ENCODE measurements around the gene BBOX1. TPM values are rescaled to one million over a fixed set of nuclear protein-coding genes. Genes with fewer than 3 reads are reported as not detected.

BBOX1 gene
- total and polyA plus RNA-seq, 4 donors = 2.8 to 18.4 (median 9.0) TPM

DNA sequence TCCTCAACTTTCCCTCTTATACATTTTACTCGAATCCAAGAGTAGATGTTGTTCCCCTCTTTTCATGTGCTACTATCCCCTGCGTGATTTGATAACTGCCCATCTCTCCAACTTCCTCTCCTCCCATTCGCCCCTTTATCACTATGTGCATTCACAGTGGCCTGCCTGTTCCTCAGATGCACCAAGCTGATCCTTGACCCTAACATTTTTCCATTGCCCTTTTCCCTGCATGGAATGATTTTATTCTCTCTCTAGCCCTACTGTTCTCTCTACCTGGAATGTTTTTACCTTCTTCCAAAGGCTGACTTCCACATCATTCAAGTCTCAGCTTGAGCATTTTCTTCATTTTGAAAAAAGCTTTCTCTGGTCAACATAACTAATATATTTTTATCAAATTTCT, 15.8 kb upstream of the BBOX1 start (continued):
- TF ChIP-seq, protein P1, sequence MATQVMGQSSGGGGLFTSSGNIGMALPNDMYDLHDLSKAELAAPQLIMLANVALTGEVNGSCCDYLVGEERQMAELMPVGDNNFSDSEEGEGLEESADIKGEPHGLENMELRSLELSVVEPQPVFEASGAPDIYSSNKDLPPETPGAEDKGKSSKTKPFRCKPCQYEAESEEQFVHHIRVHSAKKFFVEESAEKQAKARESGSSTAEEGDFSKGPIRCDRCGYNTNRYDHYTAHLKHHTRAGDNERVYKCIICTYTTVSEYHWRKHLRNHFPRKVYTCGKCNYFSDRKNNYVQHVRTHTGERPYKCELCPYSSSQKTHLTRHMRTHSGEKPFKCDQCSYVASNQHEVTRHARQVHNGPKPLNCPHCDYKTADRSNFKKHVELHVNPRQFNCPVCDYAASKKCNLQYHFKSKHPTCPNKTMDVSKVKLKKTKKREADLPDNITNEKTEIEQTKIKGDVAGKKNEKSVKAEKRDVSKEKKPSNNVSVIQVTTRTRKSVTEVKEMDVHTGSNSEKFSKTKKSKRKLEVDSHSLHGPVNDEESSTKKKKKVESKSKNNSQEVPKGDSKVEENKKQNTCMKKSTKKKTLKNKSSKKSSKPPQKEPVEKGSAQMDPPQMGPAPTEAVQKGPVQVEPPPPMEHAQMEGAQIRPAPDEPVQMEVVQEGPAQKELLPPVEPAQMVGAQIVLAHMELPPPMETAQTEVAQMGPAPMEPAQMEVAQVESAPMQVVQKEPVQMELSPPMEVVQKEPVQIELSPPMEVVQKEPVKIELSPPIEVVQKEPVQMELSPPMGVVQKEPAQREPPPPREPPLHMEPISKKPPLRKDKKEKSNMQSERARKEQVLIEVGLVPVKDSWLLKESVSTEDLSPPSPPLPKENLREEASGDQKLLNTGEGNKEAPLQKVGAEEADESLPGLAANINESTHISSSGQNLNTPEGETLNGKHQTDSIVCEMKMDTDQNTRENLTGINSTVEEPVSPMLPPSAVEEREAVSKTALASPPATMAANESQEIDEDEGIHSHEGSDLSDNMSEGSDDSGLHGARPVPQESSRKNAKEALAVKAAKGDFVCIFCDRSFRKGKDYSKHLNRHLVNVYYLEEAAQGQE (IDR thresholded peaks at IDR 0.05) = no peak
- TF ChIP-seq GABPA (IDR thresholded peaks at IDR 0.05 in 1 of 2, conservative IDR thresholded peaks at IDR 0.05 in 1 of 2) = no peak
- no peak for TF ChIP-seq HNF4A (conservative IDR thresholded peaks at IDR 0.05)
- TF ChIP-seq EGR1 (IDR thresholded peaks at IDR 0.05; ENCODE audit: low read depth in 2 of 2) = no peak
- TF ChIP-seq FOXA1 (IDR thresholded peaks at IDR 0.05) = no peak
- no peak for TF ChIP-seq HNF4G (IDR thresholded peaks at IDR 0.05)
- TF ChIP-seq, protein P2, sequence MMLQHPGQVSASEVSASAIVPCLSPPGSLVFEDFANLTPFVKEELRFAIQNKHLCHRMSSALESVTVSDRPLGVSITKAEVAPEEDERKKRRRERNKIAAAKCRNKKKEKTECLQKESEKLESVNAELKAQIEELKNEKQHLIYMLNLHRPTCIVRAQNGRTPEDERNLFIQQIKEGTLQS (IDR thresholded peaks at IDR 0.05) = no peak
- TF ChIP-seq RXRA (IDR thresholded peaks at IDR 0.05) = peak; percentile 28 to 39

DNA sequence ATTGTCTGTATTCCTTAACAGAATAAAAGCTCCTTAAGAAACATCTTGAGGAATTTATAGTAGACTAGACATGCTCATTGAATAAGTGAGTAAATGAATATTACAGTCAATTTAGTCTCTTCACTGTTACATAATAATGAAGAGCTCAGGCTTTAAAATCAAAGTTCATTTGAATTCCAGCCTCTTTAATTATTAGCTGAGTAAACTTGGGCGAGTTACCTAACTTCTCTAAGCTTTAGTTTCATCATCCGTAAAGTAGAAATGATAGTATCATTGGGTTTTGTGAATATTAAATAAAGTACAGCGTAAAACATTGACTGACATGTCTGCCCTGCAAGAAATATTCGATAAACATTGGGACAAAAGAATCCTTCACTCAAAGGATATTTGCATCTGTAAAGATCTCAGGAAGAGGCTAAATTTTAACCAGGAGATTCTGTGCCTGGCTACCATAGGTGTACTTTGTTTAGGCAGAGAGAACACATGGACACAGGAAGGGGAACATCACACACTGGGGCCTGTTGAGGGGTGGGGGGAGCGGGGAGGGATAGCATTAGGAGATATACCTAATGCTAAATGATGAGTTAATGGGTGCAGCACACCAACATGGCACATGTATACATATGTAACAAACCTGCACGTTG, 15.2 kb upstream of the BBOX1 start:
- Histone ChIP-seq H3K9ac (ENCODE audit: low read depth in 1 of 2, low read length in 2 of 2) (no peak overlapping the region), H3K27ac (ENCODE audit: low read depth in 1 of 2, low read length in 2 of 2) (peak overlapping the region in 1 of 2 donors; percentile 25), H3K4me3 (ENCODE audit: low read depth in 1 of 3, low read length in 3 of 3) (peak overlapping the region in 1 of 3 donors; percentile 10), H3K9me3 (ENCODE audit: control insufficient read depth in 4 of 4, low read length in 3 of 4) (no peaks in the 10 kb centered on the region), H3K36me3 (ENCODE audit: control insufficient read depth in 4 of 4, insufficient read depth in 3 of 4, low read depth in 1 of 4, low read length in 3 of 4) (no peaks in the 10 kb centered on the region), H3K4me1 (ENCODE audit: control insufficient read depth in 4 of 4, insufficient read depth in 4 of 4, low read length in 3 of 4) (peaks cover 4 to 18% (median 16%) of the 10 kb centered on the region in 4 donors), H3K27me3 (ENCODE audit: control insufficient read depth in 4 of 4, insufficient read depth in 4 of 4, low read length in 3 of 4) (no peaks in the 10 kb centered on the region)
- 30% methylated on average over 6 of the region's 6 CpGs for WGBS
- TF ChIP-seq RXRA (IDR thresholded peaks at IDR 0.05) = peak; percentile 20 to 33
- TF ChIP-seq FOXA2 (IDR thresholded peaks at IDR 0.05) = peak; percentile 72
- peak; percentile 56 for TF ChIP-seq HNF4G (IDR thresholded peaks at IDR 0.05)
- TF ChIP-seq, protein P2 (IDR thresholded peaks at IDR 0.05) = peak; percentile 81
- peak in 1 of 2 donors; percentile 7 for TF ChIP-seq RAD21 (IDR thresholded peaks at IDR 0.05)
- peak; percentile 76 to 83 for TF ChIP-seq HNF4A (conservative IDR thresholded peaks at IDR 0.05)
- TF ChIP-seq FOXA1 (IDR thresholded peaks at IDR 0.05) = no peak
- TF ChIP-seq SP1 (IDR thresholded peaks at IDR 0.05) = peak; percentile 73
- no peak for TF ChIP-seq GABPA (IDR thresholded peaks at IDR 0.05 in 1 of 2, conservative IDR thresholded peaks at IDR 0.05 in 1 of 2)
- TF ChIP-seq, protein P1 (IDR thresholded peaks at IDR 0.05) = peak; percentile 12
- peak; percentile 42 to 62 for TF ChIP-seq JUND (IDR thresholded peaks at IDR 0.05)
- DNase-seq (ENCODE audit: low spot score) = no peak

Data from liver (tissue), 9 donors.